K562 (cell line): ENCODE data around the gene DOK3. TPM values are rescaled to one million over a fixed set of nuclear protein-coding genes. Genes with fewer than 3 reads are reported as not detected.
A peak's percentile ranks its signal among the peaks of the same experiment; 100 is the strongest.

Source experiments
- EGR1 ChIP-seq: fragments of 450-650 bp; conservative IDR thresholded peaks from 2 replicates; pipeline ENCODE4 v1.6.1; 2017; ENCODE audit warnings: mild to moderate bottlenecking
- PRDM10 ChIP-seq: fragments of 450-650 bp; IDR thresholded peaks from 2 replicates; pipeline ENCODE4 v1.6.1; 2018; ENCODE audit not compliant: partially characterized antibody
- TEAD1 ChIP-seq, 2 experiments: fragments of 450-650 bp in 1 of 2; sonication (generic) in 1 of 2; formaldehyde crosslinking; IDR thresholded peaks; 2 replicates each; pipeline versions ENCODE4 v1.4.0 to v1.8.0; 2020 to 2022; ENCODE audit warnings: mild to moderate bottlenecking in 2 of 2, missing genetic modification reagents in 1 of 2
- TFAP4 ChIP-seq: sonication (generic); formaldehyde crosslinking; IDR thresholded peaks from 2 replicates; pipeline ENCODE4 v1.8.0; 2022; ENCODE audit warnings: missing genetic modification reagents, mild to moderate bottlenecking, moderate library complexity, borderline replicate concordance
- ZBTB40 ChIP-seq, 2 experiments: fragments of 450-650 bp in 1 of 2; sonication (generic) in 1 of 2; formaldehyde crosslinking in 1 of 2; IDR thresholded peaks; 2 replicates each; pipeline versions ENCODE4 v1.7.1 to v1.9.0; 2016 to 2022; ENCODE audit warnings: inconsistent platforms in 1 of 2, mild to moderate bottlenecking in 1 of 2, missing genetic modification reagents in 1 of 2
- ZBTB43 ChIP-seq: sonication (generic); formaldehyde crosslinking; IDR thresholded peaks from 2 replicates; pipeline ENCODE4 v1.8.0; 2023; ENCODE audit warnings: mild to moderate bottlenecking, missing genetic modification reagents
- ZNF511 ChIP-seq: sonication (generic); formaldehyde crosslinking; IDR thresholded peaks from 2 replicates; pipeline ENCODE4 v1.8.0; 2022; ENCODE audit warnings: mild to moderate bottlenecking, missing genetic modification reagents
- polyA plus RNA-seq, 8 experiments: library from polyadenylated mRNA; depleted of rRNA in 4 of 8; stranded (reverse) in 5 of 8; unstranded in 3 of 8; fragments of >200 nt; fragmentation: Nextera tagmentation in 2 of 8; fragmentation: Illumina TruSeq in 1 of 8; extraction: Ambion mirVana in 2 of 8; extraction: Trizol in 1 of 8; gene quantifications; 2 replicates each; pipeline versions ENCODE4 v1.2.1 to v1.2.3, GENCODE V29; 2011 to 2014; ENCODE audit warnings: inconsistent platforms in 1 of 8, missing spikeins in 1 of 8
- total RNA-seq, 7 experiments: library from RNA; depleted of rRNA in 6 of 7; stranded (reverse); fragments of >200 nt in 6 of 7; fragmentation: Illumina TruSeq in 2 of 7; extraction: Trizol in 2 of 7; gene quantifications; 2 replicates each; pipeline versions ENCODE4 v1.2.1 to v1.2.3, GENCODE V29; 2011 to 2021; ENCODE audit warnings: low replicate concordance in 1 of 7

DOK3 gene
- total and polyA plus RNA-seq, 9 of the 15 experiments (the other 6 are each of a cell fraction or from before 2014, with no cell fraction given): 1.3 to 23.0 (median 8.0) TPM

- TF ChIP-seq ZBTB40 (IDR thresholded peaks at IDR 0.05) (peak; percentile 33; the same call in 1 of the 2 replicates), ZBTB40 (CRISPR knock-in tag; IDR thresholded peaks at IDR 0.05) (no peak), ZNF511 (CRISPR knock-in tag) (peak; percentile 51; the same call in 1 of the 2 replicates), PRDM10 (no peak), TFAP4 (CRISPR knock-in tag) (peak; percentile 39; the same call in 1 of the 2 replicates), EGR1 (0 out of 2 replicates have a peak, but pooled peaks have one; percentile 17), ZBTB43 (CRISPR knock-in tag) (0 out of 2 replicates have a peak, but pooled peaks have one; percentile 24), TEAD1 (CRISPR knock-in tag; IDR thresholded peaks at IDR 0.05) (0 out of 4 replicates have a peak, but pooled peaks of 1 of the 2 experiments have one; percentile 17)
These were observed 44.2 kb upstream of the DOK3 start (continued) for GRCh38 chr5:177553671-177554429.
